ENCODE measurements around the gene RPP21. TPM values are rescaled to one million over a fixed set of nuclear protein-coding genes. Genes with fewer than 3 reads are reported as not detected.

RPP21 gene
- total and polyA plus RNA-seq, 10 of the 15 experiments (the other 5 are each of a cell fraction or from before 2014, with no cell fraction given): 14.3 to 94.6 (median 42.1) TPM

DNA sequence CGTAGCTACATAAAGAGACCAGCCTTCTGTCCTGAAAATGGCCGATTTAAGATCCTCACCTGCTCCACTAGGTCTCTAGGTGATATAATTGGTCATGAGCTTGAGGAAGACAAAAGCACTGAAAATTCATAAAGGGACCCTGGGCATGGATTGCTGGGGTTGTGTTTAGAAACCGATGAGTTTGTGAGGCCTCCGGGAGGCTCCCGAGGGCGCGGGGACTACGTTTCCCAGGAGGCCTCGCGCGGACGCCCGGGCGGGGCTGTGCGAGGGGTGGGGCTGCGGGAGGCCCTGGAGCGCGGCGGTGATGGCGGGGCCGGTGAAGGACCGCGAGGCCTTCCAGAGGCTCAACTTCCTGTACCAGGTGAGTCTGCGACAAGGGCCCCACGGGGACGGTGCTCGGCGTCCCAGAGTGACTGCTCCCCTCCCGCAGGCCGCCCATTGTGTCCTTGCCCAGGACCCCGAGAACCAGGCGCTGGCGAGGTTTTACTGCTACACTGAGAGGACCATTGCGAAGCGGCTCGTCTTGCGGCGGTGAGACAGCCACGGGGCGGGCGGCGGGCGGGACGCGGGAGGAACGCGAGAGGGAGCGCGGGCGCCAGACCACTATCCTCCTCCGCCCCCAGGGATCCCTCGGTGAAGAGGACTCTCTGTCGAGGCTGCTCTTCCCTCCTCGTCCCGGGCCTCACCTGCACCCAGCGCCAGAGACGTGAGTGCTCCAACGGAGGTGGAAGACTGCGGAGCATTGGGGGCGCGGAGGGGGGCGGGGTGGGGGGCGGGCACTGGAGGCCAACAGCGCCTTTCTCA lies at the start of gene RPP21 (continued):
- TF ChIP-seq SIX5 (IDR thresholded peaks at IDR 0.05; ENCODE audit: low read depth, low read length, severe bottlenecking) (peak; percentile 84), RAD21 (IDR thresholded peaks at IDR 0.05; ENCODE audit: insufficient read depth, low read depth, low read length) (no peak), EZH2 (IDR thresholded peaks at IDR 0.05; ENCODE audit: borderline replicate concordance, control insufficient read depth, low read depth, low read length) (no peak), STAT1 (conservative IDR thresholded peaks at IDR 0.05) (no peak), FOXK2 (IDR thresholded peaks at IDR 0.05) (no peak), BCL11A (IDR thresholded peaks at IDR 0.05; ENCODE audit: low read depth, low read length) (no peak), BACH1 (IDR thresholded peaks at IDR 0.05; ENCODE audit: borderline replicate concordance) (peak; percentile 69; the same call in 1 of the 2 replicates), POLR2AphosphoS2 (IDR thresholded peaks at IDR 0.05; ENCODE audit: low read depth, low read length) (peak; percentile 92), IKZF1 (conservative IDR thresholded peaks at IDR 0.05) (peak; percentile 73), MYC (IDR thresholded peaks at IDR 0.05; ENCODE audit: insufficient read depth, insufficient read length, insufficient replicate concordance, low read length, severe bottlenecking) (peak; percentile 52), TCF3 (IDR thresholded peaks at IDR 0.05; ENCODE audit: borderline replicate concordance, insufficient read depth, low read depth, low read length) (0 out of 2 replicates have a peak, but pooled peaks have one; percentile 37), MTA3 (IDR thresholded peaks at IDR 0.05; ENCODE audit: borderline replicate concordance, low read length) (no peak), CREM (IDR thresholded peaks at IDR 0.05; ENCODE audit: low read depth) (peak; percentile 58), CHD2 (IDR thresholded peaks at IDR 0.05; ENCODE audit: borderline replicate concordance, low read depth, low read length) (peak; percentile 81; the same call in 1 of the 2 replicates), NRF1 (conservative IDR thresholded peaks at IDR 0.05; ENCODE audit: low read depth, low read length) (no peak), EGR1 (IDR thresholded peaks at IDR 0.05; ENCODE audit: borderline replicate concordance in 1 of 2, low read depth in 2 of 2, low read length in 2 of 2) (0 out of 3 replicates have a peak, but pooled peaks of 1 of the 2 experiments have one; percentile 12)
- TF ChIP-seq, protein P1, sequence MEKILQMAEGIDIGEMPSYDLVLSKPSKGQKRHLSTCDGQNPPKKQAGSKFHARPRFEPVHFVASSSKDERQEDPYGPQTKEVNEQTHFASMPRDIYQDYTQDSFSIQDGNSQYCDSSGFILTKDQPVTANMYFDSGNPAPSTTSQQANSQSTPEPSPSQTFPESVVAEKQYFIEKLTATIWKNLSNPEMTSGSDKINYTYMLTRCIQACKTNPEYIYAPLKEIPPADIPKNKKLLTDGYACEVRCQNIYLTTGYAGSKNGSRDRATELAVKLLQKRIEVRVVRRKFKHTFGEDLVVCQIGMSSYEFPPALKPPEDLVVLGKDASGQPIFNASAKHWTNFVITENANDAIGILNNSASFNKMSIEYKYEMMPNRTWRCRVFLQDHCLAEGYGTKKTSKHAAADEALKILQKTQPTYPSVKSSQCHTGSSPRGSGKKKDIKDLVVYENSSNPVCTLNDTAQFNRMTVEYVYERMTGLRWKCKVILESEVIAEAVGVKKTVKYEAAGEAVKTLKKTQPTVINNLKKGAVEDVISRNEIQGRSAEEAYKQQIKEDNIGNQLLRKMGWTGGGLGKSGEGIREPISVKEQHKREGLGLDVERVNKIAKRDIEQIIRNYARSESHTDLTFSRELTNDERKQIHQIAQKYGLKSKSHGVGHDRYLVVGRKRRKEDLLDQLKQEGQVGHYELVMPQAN (conservative IDR thresholded peaks at IDR 0.05): peak; percentile 89
- TF ChIP-seq, protein P2, sequence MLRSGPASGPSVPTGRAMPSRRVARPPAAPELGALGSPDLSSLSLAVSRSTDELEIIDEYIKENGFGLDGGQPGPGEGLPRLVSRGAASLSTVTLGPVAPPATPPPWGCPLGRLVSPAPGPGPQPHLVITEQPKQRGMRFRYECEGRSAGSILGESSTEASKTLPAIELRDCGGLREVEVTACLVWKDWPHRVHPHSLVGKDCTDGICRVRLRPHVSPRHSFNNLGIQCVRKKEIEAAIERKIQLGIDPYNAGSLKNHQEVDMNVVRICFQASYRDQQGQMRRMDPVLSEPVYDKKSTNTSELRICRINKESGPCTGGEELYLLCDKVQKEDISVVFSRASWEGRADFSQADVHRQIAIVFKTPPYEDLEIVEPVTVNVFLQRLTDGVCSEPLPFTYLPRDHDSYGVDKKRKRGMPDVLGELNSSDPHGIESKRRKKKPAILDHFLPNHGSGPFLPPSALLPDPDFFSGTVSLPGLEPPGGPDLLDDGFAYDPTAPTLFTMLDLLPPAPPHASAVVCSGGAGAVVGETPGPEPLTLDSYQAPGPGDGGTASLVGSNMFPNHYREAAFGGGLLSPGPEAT (IDR thresholded peaks at IDR 0.05; ENCODE audit: low read depth): 0 out of 2 replicates have a peak, but pooled peaks have one; percentile 8
- TF ChIP-seq, protein P3, sequence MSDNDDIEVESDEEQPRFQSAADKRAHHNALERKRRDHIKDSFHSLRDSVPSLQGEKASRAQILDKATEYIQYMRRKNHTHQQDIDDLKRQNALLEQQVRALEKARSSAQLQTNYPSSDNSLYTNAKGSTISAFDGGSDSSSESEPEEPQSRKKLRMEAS (IDR thresholded peaks at IDR 0.05; ENCODE audit: low read depth, low read length): peak; percentile 46; the same call in 1 of the 2 replicates
- TF ChIP-seq, protein P4, sequence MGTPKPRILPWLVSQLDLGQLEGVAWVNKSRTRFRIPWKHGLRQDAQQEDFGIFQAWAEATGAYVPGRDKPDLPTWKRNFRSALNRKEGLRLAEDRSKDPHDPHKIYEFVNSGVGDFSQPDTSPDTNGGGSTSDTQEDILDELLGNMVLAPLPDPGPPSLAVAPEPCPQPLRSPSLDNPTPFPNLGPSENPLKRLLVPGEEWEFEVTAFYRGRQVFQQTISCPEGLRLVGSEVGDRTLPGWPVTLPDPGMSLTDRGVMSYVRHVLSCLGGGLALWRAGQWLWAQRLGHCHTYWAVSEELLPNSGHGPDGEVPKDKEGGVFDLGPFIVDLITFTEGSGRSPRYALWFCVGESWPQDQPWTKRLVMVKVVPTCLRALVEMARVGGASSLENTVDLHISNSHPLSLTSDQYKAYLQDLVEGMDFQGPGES (IDR thresholded peaks at IDR 0.05): no peak
- TF ChIP-seq, protein P5, sequence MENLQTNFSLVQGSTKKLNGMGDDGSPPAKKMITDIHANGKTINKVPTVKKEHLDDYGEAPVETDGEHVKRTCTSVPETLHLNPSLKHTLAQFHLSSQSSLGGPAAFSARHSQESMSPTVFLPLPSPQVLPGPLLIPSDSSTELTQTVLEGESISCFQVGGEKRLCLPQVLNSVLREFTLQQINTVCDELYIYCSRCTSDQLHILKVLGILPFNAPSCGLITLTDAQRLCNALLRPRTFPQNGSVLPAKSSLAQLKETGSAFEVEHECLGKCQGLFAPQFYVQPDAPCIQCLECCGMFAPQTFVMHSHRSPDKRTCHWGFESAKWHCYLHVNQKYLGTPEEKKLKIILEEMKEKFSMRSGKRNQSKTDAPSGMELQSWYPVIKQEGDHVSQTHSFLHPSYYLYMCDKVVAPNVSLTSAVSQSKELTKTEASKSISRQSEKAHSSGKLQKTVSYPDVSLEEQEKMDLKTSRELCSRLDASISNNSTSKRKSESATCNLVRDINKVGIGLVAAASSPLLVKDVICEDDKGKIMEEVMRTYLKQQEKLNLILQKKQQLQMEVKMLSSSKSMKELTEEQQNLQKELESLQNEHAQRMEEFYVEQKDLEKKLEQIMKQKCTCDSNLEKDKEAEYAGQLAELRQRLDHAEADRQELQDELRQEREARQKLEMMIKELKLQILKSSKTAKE (IDR thresholded peaks at IDR 0.05; ENCODE audit: low read depth, poor library complexity, severe bottlenecking): no peak
